ENCODE results near the gene RAB7B.

DNA sequence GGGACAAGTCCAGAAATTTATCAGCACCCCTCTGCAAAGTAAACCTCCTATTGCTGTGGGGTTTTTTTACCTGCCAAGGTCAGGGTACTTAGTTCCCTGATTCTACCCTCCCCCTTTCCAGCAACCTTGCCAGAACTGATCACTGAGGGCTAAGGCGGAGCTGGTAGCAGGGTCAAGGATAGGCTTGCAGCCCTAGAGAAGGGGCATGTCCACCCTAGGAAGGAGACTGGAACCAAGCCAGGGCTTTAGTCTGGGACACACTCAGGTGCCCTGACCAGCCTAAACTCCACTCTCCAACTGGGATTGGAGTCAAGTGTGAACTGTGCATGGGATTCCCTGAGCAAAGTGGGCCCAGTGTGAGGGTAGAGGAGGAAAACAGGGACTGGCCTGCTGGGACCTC is 53.4 kb downstream of the RAB7B start:
- no peak for TF ChIP-seq POLR2A (IDR thresholded peaks at IDR 0.05)
- TF ChIP-seq, protein P1, sequence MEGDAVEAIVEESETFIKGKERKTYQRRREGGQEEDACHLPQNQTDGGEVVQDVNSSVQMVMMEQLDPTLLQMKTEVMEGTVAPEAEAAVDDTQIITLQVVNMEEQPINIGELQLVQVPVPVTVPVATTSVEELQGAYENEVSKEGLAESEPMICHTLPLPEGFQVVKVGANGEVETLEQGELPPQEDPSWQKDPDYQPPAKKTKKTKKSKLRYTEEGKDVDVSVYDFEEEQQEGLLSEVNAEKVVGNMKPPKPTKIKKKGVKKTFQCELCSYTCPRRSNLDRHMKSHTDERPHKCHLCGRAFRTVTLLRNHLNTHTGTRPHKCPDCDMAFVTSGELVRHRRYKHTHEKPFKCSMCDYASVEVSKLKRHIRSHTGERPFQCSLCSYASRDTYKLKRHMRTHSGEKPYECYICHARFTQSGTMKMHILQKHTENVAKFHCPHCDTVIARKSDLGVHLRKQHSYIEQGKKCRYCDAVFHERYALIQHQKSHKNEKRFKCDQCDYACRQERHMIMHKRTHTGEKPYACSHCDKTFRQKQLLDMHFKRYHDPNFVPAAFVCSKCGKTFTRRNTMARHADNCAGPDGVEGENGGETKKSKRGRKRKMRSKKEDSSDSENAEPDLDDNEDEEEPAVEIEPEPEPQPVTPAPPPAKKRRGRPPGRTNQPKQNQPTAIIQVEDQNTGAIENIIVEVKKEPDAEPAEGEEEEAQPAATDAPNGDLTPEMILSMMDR (IDR thresholded peaks at IDR 0.05): no peak

Data from body of pancreas (tissue), 4 donors.